Skeletal muscle tissue (tissue), 4 donors: Measurements from ENCODE around the gene ZFAND3. TPM values are rescaled to one million over a fixed set of nuclear protein-coding genes. Genes with fewer than 3 reads are reported as not detected.
A peak's percentile ranks its signal among the peaks of the same experiment; 100 is the strongest.

ENCODE experiments used
- H3K27ac ChIP-seq: one replicate; pipeline ENCODE4 v1.7.0; 2013; ENCODE audit warnings: mild to moderate bottlenecking, low read depth, low read length, inconsistent platforms
- H3K27me3 ChIP-seq, 3 donors: one replicate each; pipeline ENCODE4 v1.7.0; 2013; ENCODE audit warnings: low read length in 3 of 3; ENCODE audit not compliant: control insufficient read depth in 3 of 3, insufficient read depth in 3 of 3
- H3K36me3 ChIP-seq, 3 donors: one replicate each; pipeline ENCODE4 v1.7.0; 2013; ENCODE audit warnings: low read length in 3 of 3; ENCODE audit not compliant: control insufficient read depth in 3 of 3, insufficient read depth in 3 of 3
- H3K4me1 ChIP-seq, 3 donors: one replicate each; pipeline ENCODE4 v1.7.0; 2013; ENCODE audit warnings: low read length in 3 of 3, mild to moderate bottlenecking in 3 of 3; ENCODE audit not compliant: control insufficient read depth in 3 of 3, insufficient read depth in 3 of 3
- H3K4me3 ChIP-seq, 3 donors: one replicate each; pipeline ENCODE4 v1.7.0; 2013; ENCODE audit warnings: low read length in 3 of 3
- H3K9ac ChIP-seq, 3 donors: one replicate each; pipeline ENCODE4 v1.7.0; 2013; ENCODE audit warnings: low read length in 3 of 3, mild to moderate bottlenecking in 3 of 3, moderate library complexity in 2 of 3, low read depth in 1 of 3
- H3K9me3 ChIP-seq, 3 donors: one replicate each; pipeline ENCODE4 v1.7.0; 2013; ENCODE audit warnings: low read length in 3 of 3; ENCODE audit not compliant: control insufficient read depth in 3 of 3
- total RNA-seq: library from RNA; depleted of rRNA; stranded (reverse); fragments of >200 nt; gene quantifications from one replicate; pipeline ENCODE4 v1.2.3, GENCODE V29; 2014
- donor health status: Osteomylitis.

Gene ZFAND3
- total RNA-seq, 1 donor from 2014 or later: 23.0 TPM

DNA sequence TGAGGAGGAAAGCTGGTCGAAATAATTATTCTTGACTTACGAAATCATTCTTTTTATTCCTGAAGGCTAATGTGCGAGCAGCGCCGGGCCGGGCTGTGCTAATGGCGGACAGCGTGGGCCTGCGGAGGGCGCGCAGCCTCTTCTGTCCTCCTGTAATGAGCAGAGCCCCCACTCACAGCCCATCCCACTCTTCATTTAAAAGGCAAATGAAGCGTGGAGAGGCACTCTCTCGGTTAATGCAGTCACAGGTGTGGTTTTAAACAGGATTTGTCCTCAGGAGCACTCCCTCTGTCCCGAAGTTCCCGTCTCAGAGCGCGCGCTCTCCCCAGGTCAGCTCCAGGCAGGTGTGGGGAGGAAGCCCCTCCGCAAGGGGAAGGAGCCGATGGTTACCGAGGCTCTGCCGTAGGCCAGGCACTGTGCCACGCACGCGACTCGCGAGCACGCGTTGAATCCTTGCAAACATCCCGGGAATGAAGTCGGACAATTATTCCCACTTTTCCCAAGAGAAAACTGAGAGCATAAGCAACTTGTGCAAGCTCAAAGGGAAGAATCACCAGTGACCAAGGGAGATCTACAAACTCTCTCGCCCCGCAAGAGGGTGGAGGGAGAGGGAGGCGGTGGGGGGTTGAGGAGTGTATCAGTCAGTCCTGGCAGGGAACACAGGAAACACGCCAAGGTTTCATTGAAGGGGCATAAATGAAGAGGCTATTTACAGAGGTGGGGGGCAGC lies 35.5 kb upstream of the ZFAND3 start:
- Histone ChIP-seq H3K9me3 (no peaks in the 10 kb centered on the region), H3K27me3 (peaks cover 0 to 14% (median 6%) of the 10 kb centered on the region in 3 donors), H3K9ac (peak overlapping the region; percentile 66 to 78 (median 74)), H3K36me3 (no peaks in the 10 kb centered on the region), H3K4me3 (peak overlapping the region; percentile 64 to 77 (median 65)), H3K4me1 (peaks cover 12 to 14% (median 13%) of the 10 kb centered on the region in 3 donors), H3K27ac (no peak overlapping the region)

DNA sequence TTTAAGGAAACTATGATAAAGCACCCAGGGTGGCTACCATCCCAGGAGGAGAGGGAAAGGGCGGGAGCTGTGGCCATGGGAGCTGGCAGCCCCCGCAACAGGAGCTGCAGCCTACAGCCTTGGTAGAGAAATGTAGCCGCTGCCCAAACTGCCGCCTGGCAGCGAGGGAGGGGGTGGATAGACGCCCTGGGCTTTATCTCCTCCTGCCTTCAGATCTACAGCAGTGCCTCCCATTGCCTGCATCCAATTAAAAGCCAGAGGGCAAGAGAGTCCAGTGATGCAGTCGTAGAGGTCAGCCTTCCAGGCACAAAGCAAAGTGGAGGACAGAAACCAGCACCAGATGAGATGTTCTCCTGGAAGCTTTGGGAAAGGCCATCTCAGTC lies 35.0 kb upstream of the ZFAND3 start:
- H3K4me1 ChIP-seq: peaks cover 12 to 14% (median 13%) of the 10 kb centered on the region in 3 donors
- peak overlapping the region; percentile 64 to 77 (median 65) for H3K4me3 ChIP-seq
- no peak overlapping the region for H3K9ac ChIP-seq
- H3K27ac ChIP-seq: no peak overlapping the region
- peaks cover 0 to 14% (median 6%) of the 10 kb centered on the region in 3 donors for H3K27me3 ChIP-seq
- H3K9me3 ChIP-seq: no peaks in the 10 kb centered on the region
- H3K36me3 ChIP-seq: no peaks in the 10 kb centered on the region

- H3K9ac ChIP-seq: no peak overlapping the region
- H3K27ac ChIP-seq: no peak overlapping the region
- H3K36me3 ChIP-seq: no peaks in the 10 kb centered on the region
- H3K4me1 ChIP-seq: peaks cover 12 to 14% (median 13%) of the 10 kb centered on the region in 3 donors
- H3K4me3 ChIP-seq: no peak overlapping the region
- peaks cover 0 to 14% (median 6%) of the 10 kb centered on the region in 3 donors for H3K27me3 ChIP-seq
- no peaks in the 10 kb centered on the region for H3K9me3 ChIP-seq
Observed at GRCh38 chr6:37785002-37785662, 34.4 kb upstream of the ZFAND3 start.

DNA sequence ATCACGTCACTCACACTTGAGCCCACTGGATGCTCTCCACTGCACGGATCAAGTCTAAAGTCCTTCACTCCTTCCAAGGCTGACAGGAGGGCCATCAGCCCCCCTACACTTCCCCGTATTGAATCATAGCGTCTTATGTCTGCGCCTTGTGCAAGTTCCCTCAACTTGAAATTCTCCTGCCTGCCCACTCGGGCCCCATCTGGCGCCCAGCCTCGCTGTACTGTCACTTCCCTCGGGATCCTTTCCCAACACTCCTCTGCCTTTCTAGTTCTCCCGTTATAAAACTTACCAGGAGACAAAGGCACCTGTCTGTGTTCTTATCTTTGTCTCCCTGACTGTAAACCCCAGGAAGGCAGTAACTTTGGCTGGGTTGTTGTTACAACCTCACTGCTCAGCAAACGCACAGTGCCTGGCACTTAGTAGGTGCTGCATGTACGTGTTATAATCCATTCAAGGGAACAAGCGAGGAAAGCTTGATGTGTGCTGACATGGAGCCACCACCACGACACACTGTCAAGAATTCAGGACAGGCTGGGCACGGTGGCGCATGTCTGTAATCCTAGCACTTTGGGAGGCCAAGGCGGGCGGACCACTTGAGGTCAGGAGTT lies 33.8 kb upstream of the ZFAND3 start:
- Histone ChIP-seq H3K4me1 (peaks cover 13 to 17% (median 16%) of the 10 kb centered on the region in 3 donors), H3K27ac (no peak overlapping the region), H3K27me3 (peaks cover 0 to 14% (median 6%) of the 10 kb centered on the region in 3 donors), H3K9me3 (no peaks in the 10 kb centered on the region), H3K4me3 (no peak overlapping the region), H3K9ac (no peak overlapping the region), H3K36me3 (no peaks in the 10 kb centered on the region)

GRCh38 chr6:37787216-37787615 lies 32.3 kb upstream of the ZFAND3 start:
- peaks cover 22 to 28% (median 25%) of the 10 kb centered on the region in 3 donors for H3K4me1 ChIP-seq
- peaks cover 0 to 14% (median 6%) of the 10 kb centered on the region in 3 donors for H3K27me3 ChIP-seq
- H3K27ac ChIP-seq: no peak overlapping the region
- H3K4me3 ChIP-seq: no peak overlapping the region
- H3K36me3 ChIP-seq: no peaks in the 10 kb centered on the region
- H3K9me3 ChIP-seq: no peaks in the 10 kb centered on the region
- H3K9ac ChIP-seq: no peak overlapping the region

- Histone ChIP-seq H3K9ac (no peak overlapping the region), H3K36me3 (no peaks in the 10 kb centered on the region), H3K27ac (no peak overlapping the region), H3K9me3 (no peaks in the 10 kb centered on the region), H3K27me3 (peaks cover 0 to 11% (median 6%) of the 10 kb centered on the region in 3 donors), H3K4me1 (peaks cover 17 to 24% (median 20%) of the 10 kb centered on the region in 3 donors), H3K4me3 (no peak overlapping the region)
Observed at GRCh38 chr6:37788259-37788658, 31.3 kb upstream of the ZFAND3 start.

DNA sequence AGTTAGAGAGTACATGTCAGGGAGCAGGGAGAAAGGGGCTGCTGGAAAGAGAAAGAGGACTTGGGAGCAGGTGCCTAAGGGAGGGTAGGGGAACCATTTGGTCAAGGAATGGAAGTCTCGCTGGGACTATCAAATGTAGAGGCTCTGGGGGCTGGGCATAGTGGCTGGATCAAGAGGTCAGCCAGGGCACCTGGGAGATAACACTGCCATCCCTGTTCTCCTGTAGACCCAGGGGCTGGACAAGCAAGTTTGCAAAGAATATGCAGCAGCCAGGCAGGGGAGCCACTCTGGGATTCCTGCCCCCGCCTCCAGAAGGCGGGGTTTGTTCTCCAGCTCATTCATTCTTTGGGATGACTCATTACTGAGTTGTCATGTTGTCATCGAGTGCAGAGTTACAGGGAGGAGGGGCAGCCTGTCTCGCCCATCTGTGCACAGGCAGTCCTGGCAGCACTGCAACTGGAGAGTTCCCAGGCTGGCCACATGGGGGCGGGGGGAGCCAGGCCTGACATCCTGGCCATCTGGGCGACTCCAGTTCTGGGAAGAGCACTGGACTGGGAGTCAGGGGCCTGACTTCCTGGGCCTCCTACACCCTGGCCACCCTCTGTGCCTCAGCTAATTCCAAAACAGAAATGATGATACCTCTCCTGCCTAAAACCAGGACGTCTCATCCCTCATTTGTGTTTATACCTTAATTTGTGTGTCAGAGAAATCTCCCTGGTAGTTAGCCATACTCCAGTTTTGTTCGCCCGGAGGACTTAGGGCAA lies 28.2 kb upstream of the ZFAND3 start:
- no peak overlapping the region for H3K9ac ChIP-seq
- H3K9me3 ChIP-seq: no peaks in the 10 kb centered on the region
- peaks cover 11 to 32% (median 18%) of the 10 kb centered on the region in 3 donors for H3K4me1 ChIP-seq
- H3K27me3 ChIP-seq: no peaks in the 10 kb centered on the region
- no peaks in the 10 kb centered on the region for H3K36me3 ChIP-seq
- no peak overlapping the region for H3K27ac ChIP-seq
- no peak overlapping the region for H3K4me3 ChIP-seq

DNA sequence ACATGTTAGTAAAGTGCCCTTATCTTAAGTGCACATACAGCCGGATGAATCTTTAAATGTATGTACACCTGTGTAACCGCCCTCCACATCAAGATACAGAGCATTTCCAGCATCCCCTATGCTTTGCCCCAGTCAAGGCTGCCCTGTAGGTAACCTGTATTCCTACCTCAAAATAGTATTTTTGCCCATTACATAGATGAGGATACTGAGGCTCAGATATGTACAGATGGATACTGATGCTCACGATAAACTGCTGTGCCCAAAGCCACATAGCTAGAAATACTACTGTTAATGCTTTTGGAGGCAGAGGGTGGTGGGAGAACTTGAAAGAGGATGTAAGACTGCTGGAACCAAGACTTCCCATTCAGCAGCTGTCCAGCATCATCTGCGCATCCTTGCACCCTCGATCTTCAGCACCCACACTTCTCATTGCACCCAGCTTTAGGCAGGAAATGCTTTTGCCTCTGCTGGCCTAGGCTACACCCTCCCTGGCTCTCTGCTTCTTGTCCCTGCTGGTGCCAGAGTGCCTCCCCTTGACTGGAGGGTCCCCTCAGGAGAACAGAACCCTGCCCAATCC lies 27.0 kb upstream of the ZFAND3 start:
- Histone ChIP-seq H3K27ac (no peak overlapping the region), H3K4me1 (peaks cover 11 to 32% (median 18%) of the 10 kb centered on the region in 3 donors), H3K36me3 (no peaks in the 10 kb centered on the region), H3K4me3 (no peak overlapping the region), H3K9ac (no peak overlapping the region), H3K27me3 (no peaks in the 10 kb centered on the region), H3K9me3 (no peaks in the 10 kb centered on the region)

DNA sequence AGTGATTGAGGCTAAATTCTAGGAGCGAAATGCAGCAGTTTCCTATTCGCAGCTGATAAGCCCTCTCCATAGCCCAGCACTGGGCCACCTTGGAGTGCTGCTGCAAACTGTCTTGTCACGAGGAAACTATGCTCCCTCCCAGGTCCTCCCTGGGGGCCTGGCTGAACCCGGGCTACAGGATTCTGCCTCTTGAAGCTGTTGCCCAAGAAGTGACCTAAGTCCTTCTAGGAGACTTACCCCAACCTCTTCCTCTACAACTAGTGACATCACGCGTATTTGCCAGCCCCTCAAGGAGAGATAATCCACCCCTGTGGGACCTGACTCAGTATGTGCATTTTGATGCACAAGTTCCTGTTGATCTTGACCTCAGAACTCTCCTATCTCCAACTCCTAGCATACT lies 26.5 kb upstream of the ZFAND3 start:
- Histone ChIP-seq H3K4me3 (no peak overlapping the region), H3K27ac (no peak overlapping the region), H3K36me3 (no peaks in the 10 kb centered on the region), H3K9ac (no peak overlapping the region), H3K4me1 (peaks cover 11 to 32% (median 18%) of the 10 kb centered on the region in 3 donors), H3K27me3 (no peaks in the 10 kb centered on the region), H3K9me3 (no peaks in the 10 kb centered on the region)
